GM19324 (cell line): Measurements from ENCODE around the gene DSG2.
"Not testable (repeated sequence)": the region's sequence is repeated elsewhere in the genome, so short reads cannot be mapped to it uniquely, and the experiment has no call there.

Experiments
- ATAC-seq: cut with Tn5 transposase; IDR thresholded peaks from one replicate; pipeline ENCODE4 v1.9.1; 2021; ENCODE audit warnings: mild to moderate bottlenecking, moderate library complexity; ENCODE audit not compliant: unreplicated experiment, low FRiP score

The DSG2 gene

GRCh38 chr18:31497836-31498573 is at the start of gene DSG2:
Gene DSG2 (plus strand): TSS chr18:31498177. CDS start chr18:31498252, 75 bp downstream.
- ATAC-seq, result peak; percentile 39

DNA sequence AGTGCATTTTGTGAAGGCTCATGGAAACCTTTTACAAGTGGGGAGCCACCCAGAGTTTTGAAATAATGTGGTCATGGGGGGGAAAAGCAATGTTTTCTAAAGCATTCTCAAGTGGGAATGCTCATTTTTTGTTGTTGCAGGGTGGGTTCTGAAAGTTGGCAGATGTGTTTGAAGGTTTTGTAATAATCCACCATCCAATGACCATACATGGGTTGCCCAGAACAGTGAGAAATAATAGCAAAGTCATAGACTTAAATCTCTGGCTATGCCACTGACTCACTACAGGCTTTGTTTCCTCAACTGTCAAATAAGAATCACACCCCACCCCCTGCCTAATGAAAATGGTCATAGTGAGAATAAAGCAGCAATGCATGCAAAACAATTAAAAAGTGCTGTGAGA is 47.6 kb upstream of the DSG2 start:
- ATAC-seq, result no peak

GRCh38 chr18:31451625-31452024 is 46.4 kb upstream of the DSG2 start:
- ATAC-seq, result no peak

DNA sequence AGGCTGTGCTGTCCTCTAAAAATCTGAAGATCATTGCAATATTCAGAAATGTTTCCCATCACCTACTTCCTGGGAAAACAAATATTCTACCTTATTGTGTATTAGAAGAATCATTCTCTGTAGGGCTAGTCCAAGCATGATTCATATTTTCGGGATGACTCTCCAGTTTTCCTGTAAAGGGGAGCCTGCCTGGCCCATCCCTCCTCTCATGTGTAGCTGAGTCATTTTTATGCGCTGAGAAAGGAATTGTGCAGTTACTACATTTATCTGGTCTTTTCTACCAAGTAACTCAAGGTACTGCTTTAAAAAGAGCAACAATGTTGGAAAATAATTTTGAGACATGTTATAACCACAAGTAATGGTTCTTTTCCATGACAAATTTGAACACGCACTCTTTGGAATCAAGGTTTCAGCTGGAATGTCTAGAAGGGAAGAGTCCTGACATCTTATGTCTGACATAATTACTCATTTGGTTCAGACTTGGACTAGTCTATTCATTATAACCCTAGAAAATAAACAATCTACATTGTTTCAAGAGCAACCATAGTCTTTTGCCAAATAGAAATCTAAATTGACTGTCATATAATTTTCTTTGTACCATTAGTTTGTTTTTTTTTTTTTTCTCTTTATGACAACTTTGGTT is 43.8 kb upstream of the DSG2 start:
- no peak for ATAC-seq

DNA sequence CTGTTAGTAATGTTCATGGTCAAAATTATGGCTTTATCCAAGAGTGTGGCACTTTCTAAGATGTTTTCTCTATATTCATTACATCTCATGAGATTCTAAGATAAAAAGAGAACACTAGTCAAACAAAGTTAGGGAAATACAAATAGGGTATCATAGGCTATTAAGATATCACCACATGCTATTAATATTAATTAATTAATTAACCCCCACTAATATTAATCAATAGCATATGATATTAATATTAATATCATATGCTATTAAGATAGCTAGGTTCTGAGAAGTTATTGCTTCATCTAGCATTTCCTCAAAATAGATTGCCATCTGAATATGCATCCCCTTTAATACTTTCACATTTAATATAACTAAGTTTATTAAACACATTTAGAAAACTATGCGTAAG is 28.3 kb upstream of the DSG2 start:
- ATAC-seq, result no peak

DNA sequence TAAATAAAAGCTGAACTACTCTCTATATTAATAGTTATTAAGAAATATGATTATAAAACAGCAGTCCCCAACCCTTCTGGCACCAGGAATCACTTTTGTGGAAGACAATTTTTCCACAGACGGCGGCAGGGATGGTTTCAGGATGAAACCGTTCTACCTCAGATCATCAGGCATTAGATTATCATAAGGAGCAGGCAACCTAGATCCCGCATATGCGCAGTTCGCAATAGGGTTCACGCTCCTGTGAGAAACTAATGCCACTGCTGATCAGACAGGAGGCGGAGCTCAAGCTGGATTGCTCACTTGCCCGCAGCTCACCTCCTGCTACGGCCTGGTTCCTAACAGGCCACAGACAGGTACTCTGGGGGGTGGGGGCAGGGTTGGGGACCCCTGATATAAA is 19.3 kb upstream of the DSG2 start:
- ATAC-seq, result no peak

GRCh38 chr18:31482051-31482450 is 15.9 kb upstream of the DSG2 start:
- no peak for ATAC-seq

- no peak for ATAC-seq
These were observed 14.6 kb upstream of the DSG2 start for GRCh38 chr18:31483396-31483795.

- ATAC-seq, result no peak
These were observed 13.5 kb upstream of the DSG2 start for GRCh38 chr18:31484461-31484860.

DNA sequence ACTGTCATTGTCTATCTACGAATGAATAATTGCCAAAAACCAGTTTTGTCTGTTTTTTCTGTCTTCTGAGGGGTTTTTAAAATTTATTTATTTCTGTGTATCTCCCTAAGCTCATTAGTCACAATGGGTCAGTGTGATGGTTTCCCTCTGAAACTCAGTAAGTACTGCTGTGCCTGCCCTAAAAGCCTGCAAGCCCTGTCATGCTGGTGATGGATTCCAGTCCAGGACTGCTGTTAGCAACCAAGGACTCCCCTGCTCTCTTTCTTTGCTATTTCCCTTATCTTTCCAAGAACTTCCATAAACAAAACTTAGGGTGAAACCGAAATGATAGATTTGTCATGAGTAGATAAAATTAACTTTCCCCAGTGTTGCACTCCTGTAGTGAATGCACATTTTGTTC is 11.8 kb upstream of the DSG2 start:
- ATAC-seq, result no peak

- no peak for ATAC-seq
These were observed 10.5 kb upstream of the DSG2 start for GRCh38 chr18:31487246-31488015.

DNA sequence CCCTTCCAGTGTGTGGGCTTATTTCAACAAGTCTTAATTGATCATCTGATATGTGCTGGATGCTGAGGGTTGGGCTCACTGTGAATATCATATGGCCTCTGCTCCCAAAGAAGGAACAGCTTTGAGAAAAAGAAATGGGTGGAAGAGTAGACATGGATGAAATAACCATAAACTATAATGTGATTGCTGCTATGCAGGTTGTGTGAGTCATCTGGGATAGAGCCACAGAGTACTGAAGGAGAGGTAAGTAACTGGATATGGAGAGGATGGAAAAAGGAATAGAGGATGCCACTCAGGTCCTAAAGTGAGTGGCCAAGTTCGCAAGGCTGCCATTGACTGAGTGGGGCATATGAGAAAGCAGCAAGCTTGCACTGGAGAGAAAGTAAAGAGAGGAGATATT is 8.7 kb upstream of the DSG2 start:
- ATAC-seq, result no peak

- peak; percentile 55 for ATAC-seq
These were observed 7.6 kb upstream of the DSG2 start for GRCh38 chr18:31490387-31490786.

DNA sequence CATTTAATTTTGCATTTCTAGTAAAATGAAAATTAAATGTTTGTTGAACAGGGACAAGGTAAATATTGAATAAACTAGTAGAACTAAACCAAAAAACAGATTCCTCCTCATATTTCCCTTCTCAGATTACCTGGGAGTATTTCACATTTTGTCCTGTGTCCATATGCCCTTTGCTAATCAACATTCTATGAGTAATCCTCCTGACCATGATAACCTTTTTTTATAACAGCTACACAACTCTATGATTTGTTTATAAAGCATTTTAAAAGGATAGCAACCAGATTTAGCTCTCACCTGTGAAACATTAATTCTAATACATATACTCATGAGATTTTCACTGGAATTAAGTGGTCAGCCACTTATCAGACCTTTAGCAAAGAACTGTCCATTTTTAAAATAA is 7.1 kb upstream of the DSG2 start:
- no peak for ATAC-seq

- no peak for ATAC-seq
These were observed 6.4 kb upstream of the DSG2 start for GRCh38 chr18:31491586-31491985.

DNA sequence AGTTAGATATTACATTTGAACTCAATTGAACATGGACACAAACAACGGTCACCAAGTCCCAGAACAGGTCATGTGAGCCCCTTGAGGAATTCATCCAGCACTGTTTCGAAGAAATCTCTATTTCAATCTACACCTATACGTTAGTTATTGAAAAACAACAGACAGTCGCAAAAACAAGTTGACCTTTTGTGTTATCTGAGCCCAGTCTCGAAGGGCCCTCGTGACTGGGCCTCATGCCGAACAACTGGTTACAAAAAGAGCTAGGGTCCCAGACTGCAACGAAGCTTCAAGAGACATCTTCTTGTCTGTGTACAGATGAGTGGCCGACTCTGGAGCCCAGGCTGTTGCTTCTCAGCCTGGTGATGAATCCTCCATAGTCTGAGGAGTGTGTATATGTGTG is 5.3 kb upstream of the DSG2 start:
- ATAC-seq, result no peak

DNA sequence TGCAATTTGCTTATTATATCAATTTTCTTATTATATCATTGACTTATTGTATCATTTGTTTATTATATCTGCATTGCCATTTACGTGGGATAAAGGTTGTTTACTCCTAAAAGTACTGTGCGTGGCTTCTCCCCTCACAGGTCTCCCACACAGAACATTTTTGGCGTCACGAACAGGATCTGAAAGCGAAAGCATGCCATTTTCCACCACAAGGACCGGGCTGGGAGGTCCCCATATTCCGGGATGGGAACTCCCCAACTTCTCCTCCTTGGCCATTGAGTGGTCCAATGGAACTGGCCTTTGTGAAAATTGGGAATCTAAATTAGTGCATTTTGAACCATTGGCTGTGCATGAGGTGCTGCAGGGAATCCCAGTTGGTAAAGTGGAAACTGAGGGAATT is 4.8 kb upstream of the DSG2 start:
- ATAC-seq, result no peak

- no peak for ATAC-seq
These were observed 4.0 kb upstream of the DSG2 start for GRCh38 chr18:31493941-31494340.

DNA sequence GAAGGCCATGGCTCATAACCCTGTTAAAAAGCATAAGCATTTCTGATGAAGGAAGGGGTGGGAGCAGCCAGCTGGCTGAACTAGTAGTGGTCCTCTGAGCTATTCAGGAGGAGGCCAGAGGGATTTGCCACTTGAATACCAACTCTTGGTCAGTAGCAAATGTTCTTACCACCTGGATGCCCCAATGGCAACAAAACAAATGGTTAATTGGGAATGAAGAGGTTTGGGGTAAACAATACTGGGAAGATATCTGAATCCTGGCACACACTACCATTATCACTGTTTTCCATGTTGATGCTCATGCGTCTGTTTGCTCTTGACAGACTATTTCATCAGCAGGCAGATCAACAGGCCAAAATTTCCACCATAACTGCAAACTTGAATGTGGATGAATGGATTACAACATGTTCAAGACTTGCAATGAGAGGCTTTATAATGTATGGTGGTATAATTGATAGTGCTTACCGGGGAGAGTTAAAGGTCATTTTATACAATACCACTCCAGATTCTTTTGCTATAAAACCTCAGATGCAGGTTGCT is 3.2 kb upstream of the DSG2 start:
- not testable (repeated sequence) for ATAC-seq

DNA sequence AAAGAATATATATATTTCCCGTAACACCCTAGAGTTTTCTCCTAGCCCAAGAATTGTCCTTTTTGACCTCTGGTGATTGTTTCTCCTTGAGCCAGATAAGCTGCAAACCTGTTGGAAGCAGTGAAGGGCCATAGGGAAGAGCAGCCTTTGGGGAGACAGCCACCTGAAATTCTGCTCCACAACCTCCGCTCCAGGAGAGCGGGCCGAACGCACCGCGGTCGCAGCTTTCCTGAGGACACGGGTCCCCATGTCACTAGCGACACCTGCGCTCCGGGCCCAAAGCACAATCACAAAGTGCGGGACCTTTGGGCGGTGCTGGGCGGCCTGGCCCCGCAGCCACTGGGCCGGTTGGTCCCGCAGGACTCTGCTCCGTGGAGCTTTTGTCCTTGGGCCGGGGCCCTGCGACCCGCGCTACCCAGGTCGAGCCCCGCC is 557 bp upstream of the DSG2 start:
- peak; percentile 17 for ATAC-seq
